ENCODE results near the gene MTMR3.

The MTMR3 gene

DNA sequence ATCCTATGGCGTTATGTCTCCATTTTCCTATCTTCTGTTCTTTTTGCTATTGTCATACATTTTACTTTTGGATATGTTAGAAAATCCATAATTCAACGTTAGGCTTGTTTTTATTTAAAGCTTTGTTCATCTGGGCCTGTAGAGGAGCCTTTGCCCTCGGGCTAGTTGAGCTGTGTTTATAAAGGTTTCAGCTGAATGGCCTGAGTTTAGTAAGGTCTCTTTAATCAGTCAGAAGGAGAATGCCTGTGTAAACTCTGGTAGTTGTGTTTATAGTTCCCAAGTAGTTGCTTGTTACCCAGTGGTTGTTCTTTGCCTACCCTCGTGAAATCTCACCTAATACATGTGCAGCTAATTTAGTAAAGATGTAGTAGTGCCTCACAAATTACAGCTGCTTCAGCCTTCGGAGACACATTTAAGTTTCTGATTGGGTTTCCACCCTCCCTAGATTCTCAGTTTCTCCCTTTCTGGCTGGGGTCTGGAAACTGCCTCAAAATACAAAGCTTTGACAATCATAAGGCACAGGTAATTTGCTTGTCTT is 33.1 kb downstream of the MTMR3 start:
- DNase-seq (ENCODE audit: low spot score), result no peak

DNA sequence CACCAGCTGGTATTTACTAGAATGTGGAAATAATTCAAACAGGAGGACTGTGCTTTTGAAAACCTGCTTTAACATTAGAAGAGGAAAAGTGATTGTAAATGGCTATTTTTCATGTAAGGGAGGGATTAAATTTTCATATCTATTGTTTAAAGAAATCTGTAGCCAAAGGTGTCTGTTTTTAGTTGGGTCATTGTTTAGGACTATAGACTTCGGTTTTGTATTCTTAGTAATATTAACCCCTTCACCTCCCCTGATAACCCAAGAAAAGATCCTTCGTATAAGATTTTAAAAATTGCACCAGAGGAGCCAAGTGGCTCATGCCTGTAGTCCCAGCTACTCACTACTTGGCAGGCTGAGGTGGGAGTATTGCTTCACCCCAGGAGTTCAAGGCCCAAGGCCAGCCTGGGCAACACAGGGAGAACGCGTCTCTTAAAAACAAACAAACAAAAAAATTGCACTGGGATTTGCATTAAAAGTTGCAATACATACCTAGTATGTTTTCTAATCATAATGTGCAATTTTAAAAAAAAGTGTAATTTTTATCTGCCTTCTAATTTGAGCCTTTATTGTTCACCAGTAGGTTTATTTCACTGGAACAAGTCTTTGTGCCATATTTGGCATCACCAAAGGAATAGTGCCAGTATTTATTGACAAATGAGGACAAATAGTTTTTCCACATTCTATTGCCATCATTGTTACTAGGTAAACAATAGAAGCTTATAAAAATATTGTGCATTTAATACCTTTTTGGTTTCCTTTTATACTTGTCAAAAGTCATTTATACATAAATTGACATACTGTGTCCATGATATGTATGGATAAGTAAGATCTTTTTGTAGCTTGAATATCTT is 34.3 kb downstream of the MTMR3 start:
- no peak for DNase-seq (ENCODE audit: low spot score)

DNA sequence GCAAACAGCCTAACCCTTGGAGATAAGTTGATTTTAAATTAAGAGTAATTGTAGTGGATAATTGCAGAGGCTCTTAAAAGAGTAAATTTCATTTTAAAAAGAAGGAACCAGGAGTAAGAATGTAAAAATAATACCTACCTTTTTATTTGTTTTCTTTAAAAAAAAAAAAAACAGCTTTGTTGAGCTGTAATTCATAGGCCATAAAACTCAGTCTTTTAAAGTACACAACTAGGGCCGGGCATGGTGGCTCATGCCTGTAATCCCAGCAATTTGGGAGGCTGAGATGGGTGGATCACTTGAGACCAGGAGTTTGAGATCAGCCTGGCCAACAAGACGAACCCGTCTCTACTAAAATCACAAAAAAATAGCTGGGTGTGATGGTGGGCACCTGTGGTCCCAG is 42.4 kb downstream of the MTMR3 start:
- no peak for DNase-seq (ENCODE audit: low spot score)

DNA sequence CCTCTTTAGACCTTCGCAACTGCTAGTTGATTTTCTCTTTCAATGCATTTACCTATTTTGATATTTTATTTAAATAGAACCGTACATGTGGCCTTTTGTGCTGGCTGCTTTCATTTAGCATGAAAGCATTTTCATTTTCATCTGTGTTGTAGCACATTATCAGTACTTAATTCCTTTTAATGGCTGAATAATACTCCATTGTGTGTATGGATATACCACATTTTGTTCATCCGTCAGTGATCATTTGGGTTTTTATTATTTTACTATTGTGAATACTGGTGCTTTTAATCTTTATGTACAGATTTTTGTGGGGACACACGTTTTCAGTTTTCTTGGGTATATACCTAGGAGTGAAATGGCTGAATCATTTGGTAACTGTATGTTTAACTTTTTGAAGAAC is 43.1 kb downstream of the MTMR3 start:
- no peak for DNase-seq (ENCODE audit: low spot score)

DNA sequence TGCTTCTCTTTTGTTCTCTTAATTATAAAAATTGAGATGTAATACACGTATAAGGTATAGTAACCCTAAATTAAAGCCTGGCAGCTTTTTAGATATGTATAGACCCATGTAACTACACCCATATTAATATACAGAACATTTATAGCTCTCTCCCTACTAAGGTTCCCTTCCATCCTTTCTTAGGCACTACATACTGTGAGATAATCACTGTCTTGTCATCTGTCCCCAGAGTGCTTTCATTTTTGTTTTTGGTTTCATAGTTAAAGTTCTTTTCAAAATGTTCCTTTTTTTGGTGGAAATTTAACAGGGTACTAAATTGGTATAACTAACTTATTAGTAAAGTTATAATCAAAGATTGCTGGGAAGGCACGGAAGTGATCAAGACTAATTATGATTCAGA is 49.2 kb downstream of the MTMR3 start:
- DNase-seq (ENCODE audit: low spot score), result no peak

DNA sequence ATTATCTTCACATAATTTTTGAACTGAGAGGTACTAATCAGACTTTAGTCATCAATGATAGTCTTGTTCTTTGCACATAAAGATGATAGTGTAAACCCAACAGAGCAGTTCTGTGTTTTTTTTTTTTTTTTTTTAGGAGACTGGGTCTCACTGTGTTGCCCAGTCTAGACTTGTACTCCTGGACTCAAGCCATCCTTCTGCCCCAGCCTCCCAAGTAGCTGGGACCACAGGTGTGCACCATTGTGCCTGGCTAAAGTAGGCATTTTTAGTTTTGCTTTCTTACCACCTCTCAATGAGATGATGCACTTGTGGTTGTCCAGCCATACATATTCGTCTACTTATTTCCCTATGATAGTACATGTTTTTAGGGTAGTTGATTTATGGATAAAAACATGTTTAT is 50.6 kb downstream of the MTMR3 start:
- DNase-seq (ENCODE audit: low spot score), result no peak

DNA sequence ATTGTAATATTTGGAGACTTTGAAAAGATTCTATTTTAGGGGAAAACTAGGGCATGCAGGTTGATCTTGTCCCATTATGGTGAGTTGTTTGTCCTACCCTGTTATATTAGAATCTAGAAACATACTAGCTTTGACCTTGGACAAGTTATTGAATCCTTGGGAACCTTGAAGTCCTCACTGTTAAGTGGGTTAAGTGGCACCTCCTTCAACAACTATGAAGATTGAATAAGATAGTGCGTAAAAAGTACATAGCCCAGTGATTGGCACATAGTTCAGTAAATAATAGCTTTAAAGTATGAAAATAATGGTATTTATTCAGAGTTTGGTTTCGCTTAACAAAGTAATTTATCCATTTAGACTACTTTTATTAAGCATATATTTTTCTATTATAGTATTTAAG is 51.6 kb downstream of the MTMR3 start:
- DNase-seq (ENCODE audit: low spot score), result no peak

DNA sequence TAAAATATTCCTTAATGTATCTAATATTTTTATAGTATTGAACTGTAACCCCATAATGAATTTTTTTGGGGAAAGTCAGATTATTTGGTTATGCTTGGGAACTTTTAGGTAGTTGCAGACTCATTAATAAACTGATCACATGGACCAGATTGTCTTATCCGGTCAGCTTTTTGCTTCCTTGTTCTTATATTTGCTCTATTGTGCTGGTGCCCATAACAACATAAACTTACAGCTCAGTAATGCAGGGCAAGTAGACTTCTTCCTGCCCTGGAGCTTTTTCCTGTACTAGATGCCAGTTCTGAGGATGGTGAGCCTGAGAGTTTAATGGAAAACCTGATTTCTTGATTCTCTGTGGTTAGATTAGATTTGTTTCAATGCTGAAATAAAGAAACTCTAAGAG is 53.2 kb downstream of the MTMR3 start:
- no peak for DNase-seq (ENCODE audit: low spot score)

DNA sequence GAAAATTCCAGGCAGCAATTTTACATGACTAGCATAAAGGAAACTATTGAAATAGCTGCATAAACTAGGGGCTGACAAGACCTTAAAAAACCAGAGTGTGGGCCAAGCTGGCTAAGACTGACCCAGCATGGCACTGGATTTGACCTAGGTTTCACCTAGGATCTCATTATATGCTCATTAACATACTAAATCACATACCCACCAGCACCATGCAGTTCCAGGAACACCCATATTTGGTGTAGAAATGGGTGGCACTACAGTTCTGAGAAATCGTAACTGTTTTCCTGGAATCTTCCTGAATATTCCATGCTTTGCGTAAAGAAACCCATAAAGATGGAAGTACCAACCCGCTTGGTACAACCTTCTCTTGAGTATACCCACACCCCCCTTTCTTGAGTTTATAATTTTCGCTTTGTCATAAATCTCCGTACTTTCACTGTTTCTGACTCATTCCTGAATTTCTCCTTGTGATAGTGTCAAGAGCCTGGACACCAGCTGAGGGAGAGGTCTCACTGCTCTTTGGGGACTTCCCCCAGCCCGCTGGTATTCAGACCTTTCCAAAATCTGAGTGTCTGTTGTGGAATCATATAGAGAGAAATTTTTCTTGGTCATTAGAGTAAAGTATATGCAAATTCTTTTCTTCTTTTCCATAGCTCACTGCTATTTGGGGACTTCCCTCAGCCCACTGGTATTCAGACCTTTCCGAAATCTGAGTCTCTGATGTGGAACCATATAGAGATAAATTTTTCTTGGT is 55.1 kb downstream of the MTMR3 start:
- no peak for DNase-seq (ENCODE audit: low spot score)

DNA sequence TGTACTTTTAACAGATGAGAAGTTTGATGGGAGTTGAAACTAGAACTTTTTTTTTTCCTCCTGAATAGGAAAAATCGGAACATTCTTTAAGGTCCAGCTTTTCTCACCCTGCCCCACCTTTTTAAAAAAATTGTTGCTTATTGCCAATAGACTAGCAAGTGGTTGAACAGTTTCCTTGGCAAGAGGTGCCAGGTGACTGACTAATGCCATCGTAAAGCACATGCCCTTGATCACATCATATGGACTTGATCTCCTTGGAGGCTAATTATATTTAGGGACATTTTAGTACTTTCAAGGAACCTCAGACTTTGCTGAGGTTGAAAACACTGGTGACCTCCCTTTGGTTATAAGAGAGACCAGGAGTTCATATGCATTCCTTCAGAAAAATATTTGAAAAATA is 57.6 kb downstream of the MTMR3 start:
- DNase-seq (ENCODE audit: low spot score), result no peak

DNA sequence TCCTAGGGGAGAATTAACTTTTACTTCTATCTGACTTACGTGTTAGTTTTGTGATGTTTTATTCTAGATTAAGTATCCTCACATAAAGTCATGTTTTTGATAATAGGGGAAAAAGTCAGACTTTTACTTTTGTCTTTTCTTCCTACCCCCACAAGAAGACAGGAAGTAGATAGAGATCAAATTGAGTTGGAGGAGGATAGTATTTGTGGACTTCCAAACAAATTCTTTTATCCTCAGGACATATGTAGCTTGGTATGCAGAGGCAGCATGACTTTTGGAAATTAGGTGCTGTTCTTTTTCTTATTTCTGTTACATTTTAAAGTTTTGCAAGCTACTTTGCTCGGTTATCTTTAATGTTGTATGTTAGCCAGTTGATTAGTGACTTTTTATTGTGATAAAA is 61.4 kb downstream of the MTMR3 start:
- no peak for DNase-seq (ENCODE audit: low spot score)

DNA sequence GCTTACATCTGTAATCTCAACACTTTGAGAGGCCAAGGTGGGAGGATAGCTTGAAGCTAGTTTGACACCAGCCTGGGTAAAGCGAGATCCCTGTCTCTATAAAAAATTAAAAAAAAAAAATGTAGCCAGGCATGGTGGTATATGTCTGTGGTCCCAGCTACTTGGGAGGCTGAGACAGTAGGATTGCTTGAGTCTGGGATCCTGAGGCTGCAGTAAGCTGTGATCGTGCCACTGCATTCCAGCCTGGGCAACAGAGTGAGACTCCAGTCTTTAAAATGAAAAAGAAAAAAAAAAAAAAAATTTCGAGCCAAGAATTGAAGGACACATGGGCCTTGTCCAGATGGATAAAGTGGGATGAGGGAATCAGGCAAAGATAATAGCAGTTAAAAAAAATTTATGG is 62.5 kb downstream of the MTMR3 start:
- DNase-seq (ENCODE audit: low spot score), result no peak

DNA sequence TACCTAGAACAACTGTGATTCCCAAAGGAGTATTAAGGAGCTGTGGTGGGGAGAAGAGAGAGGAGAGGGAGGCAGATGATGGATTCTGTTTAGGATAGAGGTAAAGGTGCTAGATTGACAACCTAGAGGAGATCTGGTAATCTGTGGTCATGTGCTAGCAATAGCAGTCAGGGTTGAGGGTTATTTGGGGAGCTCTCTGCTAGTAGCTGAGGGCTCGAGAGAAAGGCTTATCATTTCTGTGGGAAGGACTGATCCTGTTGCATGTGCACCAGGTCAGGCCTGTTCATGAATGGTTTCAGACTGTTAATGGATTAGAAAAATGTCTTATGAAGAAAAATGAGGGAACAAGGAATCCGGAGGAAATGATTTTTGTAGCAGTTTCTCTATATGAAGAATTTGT is 63.2 kb downstream of the MTMR3 start:
- peak; percentile 31 for DNase-seq (ENCODE audit: low spot score)

DNA sequence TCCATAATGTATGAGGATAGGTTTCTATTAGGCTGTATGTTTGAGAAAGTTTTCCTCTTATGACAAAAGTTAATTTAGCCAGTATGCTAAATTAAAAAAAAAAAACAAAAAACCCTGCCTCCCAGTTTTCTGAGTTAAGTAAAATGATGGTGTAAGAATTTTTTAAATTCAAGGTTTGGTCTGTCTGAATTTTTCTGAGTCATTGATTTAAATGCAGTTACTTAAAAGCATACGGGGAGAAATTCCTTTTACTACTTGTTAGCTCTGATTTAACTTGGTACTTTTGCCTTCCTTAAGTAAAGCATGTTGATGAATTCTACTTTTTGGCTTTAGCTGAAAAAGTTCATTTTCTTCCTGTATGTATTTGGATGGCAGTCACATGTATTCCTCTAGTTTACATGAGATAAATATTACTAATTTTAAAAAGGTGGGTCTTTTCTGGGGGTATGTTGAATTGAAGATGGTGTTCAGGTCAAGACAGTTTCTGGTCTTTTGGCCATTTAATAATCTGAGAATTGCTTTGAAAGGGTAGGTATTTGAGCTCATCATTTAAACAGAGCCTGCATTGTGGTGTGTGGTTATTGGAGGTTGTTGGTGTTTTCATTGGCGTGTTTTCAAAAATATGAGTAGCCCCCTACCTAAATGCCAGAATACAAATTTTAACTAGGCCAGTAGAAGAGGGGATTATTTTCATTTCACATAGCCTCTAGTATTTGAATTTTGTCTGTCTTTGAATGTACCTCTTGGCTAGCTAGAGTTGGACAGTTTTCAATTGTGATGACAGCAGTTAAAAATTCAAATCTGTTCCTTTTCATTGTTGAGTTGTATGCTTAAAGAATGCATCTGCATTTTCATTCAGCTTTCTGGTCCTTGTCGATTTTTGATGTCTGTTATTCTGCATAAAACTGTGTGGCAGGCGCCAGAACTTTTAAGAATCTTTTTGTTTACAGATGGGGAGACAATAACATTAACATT is 64.7 kb downstream of the MTMR3 start:
- DNase-seq (ENCODE audit: low spot score), result no peak

DNA sequence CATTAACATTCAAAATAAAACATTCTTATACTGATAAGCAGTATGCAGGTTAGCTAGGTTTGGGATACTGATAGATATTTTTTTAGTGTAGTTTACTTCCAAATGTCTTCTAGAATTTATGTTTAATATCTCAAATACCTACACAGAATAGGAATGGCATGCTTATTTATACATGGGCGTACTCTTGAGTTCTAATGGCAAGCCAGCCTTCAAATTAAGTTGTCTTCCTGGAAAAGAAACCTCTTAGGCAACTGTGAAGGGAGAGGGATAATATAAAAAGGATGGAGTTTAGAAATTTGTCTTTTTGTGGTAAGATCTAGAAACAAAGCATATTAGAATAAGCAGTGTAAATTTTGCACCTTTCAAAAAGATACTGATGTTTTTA is 65.4 kb downstream of the MTMR3 start:
- DNase-seq (ENCODE audit: low spot score), result no peak

DNA sequence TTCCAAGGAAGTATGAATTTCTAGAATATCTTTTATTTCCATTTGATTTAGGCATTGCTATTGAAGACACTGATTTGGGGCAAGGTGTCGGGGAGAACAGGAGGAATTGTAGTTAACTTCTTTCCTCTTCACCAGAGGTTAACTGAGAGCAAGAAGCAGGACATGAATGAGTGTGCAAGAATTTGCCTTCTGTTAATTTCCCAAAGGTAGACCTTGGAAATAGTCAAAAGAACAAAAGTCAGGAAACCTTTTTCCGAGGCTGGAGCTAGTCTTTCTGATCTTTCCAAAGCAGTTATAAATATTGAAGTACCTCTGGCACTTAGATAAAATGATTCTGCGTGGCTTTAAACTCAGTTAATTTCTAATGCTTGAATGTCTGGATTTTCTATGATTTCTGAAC is 66.9 kb downstream of the MTMR3 start:
- DNase-seq (ENCODE audit: low spot score), result no peak

DNA sequence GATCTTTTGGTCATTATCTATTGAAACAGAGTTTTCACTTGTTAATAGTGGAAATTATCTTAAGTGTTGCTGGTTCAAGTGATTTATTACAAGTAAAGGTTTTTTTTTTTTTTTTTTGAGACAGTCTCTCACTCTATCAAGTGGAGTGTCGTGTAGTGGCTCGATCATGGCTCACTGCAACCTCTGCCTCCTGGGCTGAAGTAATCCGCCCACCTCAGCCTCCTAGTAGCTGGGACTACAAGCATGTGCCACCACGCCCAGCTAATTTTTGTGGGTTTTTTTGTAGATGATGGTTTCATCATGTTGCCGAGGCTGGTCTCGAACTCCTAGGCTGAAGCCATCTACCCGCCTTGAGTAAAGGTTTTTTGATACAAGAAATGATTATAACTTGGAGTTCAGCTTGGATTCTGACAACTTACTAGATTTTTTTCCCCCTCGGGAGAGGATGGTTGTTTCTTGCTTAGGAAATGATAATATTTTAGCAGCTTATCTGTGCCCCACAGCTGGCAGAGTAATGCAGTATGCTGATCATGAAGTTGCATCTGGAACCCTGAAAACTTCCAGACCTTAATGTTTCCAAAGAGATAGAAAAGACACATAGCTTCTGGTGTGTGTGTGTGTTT is 68.9 kb downstream of the MTMR3 start:
- DNase-seq (ENCODE audit: low spot score), result peak; percentile 92

DNA sequence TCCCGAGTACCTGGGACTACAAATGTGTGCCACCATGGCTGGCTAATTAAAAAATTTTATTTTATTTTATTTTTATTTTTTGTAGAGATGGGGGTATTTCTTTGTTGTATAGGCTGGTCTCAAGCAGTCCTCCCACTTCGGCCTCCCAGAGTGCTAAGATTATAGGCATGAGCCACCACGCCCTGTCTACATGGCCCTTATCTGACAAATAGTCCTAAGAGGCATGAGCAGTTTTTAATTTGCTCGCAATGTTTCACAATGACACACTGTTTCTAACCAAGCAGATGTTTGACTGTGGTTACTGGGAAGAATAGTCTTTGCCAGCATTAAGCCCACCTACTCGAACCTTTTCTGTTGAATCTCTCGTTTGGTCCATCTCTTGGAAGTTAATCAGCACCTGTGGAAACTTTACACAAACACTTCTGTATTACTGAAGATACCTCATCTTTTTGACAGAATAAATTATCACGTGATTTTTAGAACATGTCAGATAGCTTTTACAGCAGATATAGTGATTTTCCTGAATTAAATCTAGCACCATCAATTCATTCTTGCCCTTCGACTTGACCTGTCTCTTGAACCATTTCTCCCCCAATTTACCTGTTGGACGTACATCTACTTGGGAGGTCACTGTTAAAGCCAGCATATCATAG is 71.4 kb downstream of the MTMR3 start:
- DNase-seq (ENCODE audit: low spot score), result peak; percentile 80

DNA sequence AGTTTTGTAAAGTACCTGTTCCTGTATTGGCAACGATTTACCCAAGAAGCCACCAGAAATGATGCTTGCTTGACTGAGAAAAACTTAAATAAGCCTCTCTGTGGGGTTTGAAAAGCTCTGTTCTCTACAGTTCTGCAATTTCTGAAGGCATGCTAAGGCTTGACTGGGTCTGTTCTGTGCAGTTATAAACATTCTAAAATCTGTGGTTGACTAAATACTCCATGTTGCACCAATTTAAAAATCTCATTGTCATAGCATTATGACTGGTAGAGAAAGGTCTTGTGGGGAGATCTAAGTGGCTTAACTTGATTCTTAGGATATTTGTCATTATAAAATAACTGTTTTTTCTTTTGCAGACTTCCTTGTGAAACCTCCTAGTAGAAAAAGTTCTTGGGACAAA is 73.7 kb downstream of the MTMR3 start:
- DNase-seq (ENCODE audit: low spot score), result no peak

DNA sequence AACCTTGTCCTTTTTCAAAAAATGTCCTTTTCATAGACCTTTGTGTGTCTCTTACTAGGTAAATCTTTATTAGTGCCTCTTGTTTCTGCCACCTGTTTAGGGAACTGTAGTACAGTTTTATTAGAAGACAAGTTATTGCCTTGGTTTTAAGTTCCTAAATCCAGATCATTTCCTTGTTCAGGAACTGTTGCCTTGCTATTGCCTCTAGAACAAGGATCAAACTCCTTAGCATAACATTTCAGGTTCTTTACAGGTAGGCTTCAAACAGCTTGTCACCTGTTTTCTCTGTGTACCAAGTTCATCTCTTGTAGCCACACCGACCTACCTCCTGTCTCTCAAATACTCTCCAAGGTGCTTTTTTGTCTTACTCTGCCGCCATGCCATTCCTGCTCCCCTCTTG is 75.2 kb downstream of the MTMR3 start:
- no peak for DNase-seq (ENCODE audit: low spot score)

DNA sequence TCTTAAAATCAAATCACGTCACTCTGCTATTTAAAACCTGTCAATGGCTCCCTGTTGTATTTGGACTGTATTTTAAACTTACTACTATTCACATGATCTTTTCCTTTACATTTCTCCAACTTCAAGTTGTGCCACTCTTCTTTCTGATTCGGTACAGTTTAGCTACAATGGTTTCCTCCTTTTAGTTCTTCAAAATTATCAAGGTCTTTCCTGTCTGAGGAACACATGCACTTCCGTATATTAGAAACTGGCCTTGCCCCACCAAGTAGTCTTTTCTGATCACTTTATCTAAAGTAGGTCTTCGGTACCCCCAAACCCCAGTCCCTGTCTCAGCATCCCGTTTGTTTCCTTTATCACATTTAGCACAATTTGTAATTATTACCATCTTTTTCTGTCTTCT is 81.8 kb downstream of the MTMR3 start:
- DNase-seq (ENCODE audit: low spot score), result no peak

Data from hematopoietic multipotent progenitor cell treated with erythropoietin and hydrocortisone succinate and interleukin-3 and kit ligand, for 17 days (in vitro differentiated cells).